Embryonic facial prominence (tissue), 1 donor: ENCODE measurements around the gene AATK.

Source experiments
- DNase-seq: peaks from one replicate; pipeline ENCODE4 v3.0.0-alpha.2; 2016; ENCODE audit errors: extremely low spot score

The AATK gene

DNA sequence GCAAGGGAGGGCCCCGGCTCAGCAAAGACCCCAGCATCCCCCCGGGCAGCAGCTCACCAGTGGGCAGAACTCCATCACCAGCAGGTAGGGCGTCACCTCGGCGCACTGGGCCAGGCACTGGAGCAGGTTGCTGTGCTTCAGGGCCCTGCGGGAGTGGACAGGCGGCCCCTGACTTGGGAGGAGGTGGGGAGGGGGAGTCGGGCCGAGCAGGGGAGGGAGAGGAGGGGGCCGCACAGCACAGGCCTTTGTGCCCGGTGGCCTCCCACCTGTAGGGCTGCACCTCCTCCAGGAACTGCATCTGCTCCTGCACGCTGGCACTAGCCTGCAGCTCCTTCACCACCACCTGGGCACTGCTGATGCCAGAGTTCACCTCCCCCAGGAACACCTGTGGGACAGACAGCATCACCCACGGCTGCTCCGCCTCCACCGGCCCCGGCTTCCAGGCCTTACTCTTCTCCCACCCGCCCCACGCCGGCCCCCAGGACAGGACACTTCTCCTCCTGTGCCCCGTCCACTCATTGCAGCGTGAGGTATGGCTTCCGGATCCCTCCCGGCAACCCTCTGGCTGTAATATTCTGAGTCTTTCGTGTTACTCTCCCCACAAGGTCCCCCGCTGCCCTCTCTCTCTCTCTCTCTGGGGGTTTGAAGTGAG lies 38.4 kb downstream of the AATK start:
- no peak for DNase-seq

DNA sequence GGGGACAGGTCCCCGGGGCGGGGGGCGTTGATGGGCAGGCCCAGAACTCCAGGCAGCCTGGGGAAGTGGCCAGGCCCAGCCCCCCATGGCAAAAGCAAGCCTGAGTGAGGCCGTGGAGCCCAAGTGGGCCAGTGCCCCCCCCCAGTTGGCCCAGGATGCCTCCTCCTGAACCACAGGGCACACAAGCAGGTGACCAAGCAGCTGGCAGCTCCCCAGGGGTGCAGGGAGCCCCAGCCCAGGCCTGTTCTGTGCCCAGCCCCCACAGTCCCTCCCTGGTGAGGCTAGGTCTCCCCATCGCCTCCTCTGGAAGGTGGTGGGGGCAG lies 38.9 kb downstream of the AATK start:
- no peak for DNase-seq

DNA sequence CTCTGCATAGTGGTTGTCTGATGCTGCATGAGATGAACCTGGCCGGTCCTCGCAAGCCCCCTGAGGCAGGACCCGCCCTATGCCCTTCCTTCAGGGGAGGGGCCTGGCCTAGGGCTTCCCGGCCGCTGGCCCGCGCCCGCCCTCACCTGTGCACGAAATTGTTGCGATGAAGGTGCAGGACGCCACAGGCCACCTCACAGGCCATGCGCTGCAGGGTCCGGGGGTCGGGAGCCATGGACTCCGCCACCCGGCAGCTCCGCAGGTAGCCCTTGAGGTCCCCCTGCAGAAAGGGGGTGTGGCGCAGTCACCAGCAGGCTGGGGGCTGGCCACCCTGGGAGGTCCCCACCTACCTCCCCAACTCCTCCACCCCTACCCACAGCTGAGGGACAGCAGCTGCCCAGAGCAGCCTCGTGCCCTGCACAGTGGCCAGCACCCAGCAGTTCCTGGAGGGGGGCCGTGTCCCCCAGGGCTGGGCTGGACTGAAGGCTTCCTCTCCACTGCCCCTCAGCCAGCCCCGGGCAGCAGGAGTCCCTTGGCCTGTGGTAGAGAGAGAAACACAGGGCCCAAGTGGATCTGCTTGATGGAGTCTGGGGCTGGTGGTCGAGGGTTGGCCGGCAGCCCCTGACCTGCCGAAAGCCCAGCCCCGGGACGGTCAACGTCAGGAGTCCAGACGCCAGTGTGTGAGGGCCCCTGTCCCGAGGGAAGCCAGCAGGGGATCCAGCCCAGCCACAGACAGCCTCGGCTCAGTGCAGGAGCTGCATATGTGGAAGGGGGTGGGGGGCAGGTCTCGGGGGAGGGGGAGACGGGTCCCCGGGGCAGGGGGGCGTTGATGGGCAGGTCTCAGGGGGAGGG lies 39.5 kb downstream of the AATK start:
- DNase-seq, result no peak

DNA sequence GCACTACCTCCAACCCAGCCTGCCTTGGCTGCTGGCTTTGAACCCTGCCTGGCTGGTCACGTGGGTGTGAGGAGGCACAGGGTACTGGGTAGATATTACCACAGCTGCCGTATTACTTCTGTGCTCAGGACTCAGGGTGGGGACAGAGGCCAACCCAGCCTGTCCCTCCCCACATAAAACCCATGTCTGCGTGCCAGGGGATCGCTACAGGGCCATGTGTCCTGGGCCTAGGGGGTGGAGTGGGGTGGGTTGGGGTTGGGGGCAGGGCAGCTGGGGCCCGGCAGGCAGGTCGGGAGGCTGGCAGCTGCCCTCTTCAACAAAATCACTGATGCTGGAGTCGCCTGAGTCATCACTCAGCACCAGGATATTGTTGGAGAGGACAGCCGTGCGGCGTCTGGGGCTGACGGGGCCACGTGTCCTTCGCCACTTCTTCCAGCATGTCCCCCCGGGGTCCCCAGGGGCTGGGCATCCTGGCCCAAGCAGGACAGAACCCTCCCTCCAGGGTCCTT lies 40.4 kb downstream of the AATK start:
- DNase-seq, result no peak

DNA sequence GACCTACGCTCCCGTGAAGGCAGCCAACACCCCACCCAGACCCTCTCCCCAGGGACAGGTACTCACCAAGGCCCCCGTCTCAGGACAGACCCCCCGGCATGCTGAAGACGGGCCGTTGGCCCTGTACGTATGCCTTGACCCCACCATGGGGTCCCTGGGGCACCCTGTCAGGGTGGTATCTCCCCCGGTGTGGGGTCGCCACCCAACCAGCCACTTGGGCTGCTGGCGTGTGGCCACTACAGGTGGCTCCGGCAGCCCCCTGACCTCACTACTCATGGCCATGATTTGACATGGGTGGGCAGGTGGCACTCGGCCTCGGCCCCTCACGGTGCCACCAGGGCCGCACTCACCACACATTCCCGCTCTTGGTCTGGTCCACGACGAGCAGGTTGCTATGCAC lies 41.6 kb downstream of the AATK start:
- DNase-seq, result no peak

DNA sequence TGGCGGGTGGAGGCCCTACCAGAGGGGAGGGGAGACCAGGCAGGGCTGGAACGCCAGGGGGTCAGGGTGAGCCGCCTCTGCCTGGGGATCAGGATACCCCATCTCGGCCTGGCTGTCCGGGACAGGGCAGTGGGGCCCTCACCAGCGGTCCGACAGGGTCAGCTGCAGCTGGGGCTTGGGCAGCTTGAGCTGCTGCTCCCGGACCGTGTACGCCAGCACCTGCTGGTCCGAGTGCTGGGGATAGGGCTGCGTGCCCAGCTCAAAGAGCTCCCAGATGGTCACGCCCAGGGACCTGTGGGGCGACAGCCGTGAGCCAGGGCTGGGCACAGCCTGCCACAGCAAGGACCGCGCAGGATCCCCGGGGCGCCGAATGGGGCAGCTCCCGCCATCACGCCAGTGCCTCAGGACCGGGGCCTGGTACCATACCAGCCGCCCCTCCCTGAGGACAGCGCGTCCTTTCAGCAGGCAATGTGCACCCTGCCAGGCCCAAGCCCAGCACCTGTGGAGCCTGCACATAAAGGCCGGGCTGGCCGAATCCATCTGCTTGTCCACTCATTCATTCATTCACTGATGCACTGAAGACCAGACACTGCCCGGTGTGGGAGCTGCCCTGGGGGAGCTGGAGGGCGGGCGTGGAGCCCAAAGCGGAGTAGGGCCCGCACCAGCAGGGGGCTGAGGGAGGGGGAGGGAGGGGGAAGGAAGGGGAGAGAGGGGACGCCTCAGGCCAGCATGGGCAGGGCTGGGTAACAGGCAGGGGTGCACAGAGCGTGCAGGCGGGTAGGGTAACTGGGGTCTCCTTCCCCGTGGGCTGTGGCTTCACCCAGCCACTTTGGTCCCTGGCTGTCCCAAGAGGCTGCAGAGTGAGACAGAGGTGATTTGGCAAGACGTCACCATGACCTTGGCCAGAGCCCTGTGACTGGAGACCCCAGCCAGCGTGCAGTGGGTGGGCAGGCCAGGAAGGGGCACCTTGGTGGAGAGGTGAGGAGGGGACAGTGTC lies 42.7 kb downstream of the AATK start:
- no peak for DNase-seq

DNA sequence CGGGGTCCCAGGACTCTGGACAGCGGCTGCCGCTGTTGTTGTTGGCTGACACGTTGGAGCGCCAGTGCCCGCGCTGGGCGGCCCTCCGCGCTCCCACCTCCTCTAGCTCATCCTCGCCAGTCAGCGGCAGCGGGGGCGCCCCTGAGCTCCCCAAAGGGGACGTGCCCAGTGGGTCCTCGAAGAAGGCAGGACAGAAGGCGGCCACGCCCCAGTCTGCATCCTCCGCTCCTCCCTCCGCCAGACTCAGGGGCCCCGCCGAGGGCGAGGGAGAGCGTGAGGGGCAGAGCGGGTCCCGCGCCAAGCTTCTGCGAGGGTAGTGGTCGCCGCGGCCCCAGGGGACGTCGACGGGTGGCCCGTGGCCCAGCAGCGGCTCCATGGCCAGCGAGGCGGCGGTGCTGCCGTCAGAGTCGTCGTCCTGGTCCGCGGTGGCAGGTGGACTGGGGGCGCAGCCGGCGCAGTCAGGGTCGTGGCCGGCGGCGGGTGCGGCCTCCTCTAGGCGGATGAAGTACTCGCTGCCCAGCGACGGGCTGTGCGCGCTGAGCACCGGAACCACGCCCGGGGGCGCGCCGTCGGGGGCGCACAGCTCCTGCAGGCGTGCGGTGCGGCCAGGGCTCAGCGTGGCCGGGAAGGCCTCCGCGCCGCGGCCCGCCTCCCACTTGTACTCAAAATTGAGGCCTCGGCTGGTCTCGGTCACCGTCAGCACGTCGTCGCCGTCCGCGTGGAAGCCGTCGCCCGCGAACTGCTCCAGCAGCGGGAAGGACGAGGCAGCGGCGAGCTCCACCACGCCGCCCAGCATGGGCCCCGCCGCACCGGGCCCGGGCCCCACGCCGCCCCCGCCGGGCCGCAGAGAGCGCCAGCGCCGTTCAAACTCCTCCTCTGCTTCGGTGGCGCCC lies 43.9 kb downstream of the AATK start:
- DNase-seq, result no peak

DNA sequence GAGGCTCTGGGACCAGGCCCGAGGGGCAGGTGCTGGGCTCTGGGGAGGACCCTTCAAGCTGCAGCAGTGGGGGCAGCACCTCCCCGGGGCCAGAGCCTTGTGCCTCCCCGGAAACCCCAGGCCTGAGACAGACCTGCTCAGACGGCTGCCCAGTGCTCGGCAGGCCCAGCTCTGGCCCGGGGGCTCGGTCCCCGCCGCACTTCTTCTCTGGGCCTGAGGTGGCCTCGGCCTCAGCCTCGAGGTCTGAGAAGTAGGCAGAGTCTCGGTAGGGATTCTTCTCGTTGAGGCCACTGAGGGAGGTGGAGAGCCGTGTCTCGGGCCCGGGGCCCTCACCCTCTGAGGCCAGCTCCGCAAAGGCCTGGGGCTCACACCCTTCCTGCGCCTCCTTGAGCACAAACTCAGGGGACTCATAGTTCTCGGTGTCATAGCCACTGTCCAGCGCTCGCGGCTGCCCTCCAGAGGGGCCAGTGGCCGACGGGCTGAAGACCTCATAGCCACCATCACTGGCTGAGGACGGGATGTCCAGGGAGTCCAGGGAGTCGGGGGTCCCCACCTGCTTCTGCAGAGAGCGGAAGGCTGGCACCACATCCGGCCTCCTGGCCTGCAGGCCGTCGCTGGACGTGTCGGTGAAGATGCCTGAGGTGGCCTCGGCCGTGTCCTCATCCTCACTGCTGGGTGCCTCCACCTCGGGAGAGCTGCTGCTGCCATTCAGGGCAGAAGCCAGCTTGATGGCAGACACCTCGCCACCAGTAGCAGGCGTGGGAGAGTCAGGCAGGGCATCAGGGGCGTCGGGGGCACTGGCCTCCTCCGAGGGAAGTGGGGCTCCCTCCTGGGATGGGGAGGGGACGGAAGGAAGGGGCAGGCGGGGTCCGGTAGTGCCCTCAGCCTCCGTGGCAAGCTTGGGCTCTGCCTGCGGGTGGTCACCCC lies 45.1 kb downstream of the AATK start:
- no peak for DNase-seq

DNA sequence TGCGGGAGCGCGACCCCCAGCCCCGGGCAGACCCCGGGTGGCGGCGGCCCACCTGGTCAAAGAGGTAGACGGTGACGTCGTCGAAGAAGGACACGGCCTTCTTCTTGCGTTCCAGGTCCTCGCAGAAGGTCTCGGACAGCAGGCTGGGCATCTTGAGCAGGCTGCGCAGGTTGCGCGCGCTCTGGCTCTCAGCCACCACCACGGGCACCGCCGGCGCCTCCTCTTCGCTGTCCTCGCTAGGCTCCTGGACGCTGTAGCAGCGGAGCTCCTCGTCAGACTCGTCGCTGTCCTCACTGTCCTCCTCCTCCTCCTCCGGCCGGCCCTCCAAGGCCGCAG lies 45.9 kb downstream of the AATK start:
- DNase-seq, result no peak

DNA sequence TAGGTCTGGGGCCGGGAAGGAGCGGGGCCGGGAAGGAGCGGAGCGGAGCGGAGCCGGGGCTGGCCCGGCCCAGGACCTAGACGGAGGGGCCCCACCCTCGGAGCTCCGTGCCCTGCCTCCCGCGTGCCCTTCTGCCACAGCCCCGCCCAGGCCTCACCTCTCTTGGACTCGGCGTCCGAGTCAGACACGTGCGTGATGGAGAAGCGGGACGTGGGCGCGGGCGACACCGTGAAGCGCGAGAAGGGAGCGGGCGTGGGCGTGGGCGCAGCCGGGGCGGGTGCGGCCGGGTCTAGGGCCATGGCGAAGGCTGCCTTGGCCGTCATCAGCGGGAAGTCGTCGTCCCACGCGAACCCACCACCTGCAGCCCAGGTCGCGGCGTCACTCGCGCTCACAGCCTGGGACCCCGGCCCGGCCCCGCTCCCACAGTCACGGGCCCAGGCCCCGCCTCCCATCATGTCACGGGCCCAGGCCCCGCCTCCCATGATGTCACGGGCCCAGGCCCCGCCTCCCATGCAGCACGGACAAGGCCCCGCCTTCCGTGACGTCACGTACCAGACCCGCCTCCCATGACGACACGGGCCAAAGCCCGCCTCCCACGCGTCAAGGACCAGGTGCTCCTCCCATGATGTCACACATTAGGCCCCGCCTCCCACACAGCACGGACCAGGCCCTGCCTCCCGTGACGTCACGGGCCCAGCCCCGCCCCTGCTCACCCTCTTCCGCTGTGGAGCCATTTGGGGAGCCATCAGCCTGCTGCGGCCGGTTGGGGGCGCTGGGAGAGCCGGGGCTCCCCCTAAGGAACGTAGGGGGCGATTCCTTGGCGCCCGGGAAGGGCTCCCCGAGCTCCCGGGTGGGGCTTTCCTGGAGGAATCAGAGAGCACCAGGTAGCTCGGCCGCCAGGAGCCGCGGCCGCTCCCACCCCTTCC lies 46.5 kb downstream of the AATK start:
- DNase-seq, result peak; percentile 80

DNA sequence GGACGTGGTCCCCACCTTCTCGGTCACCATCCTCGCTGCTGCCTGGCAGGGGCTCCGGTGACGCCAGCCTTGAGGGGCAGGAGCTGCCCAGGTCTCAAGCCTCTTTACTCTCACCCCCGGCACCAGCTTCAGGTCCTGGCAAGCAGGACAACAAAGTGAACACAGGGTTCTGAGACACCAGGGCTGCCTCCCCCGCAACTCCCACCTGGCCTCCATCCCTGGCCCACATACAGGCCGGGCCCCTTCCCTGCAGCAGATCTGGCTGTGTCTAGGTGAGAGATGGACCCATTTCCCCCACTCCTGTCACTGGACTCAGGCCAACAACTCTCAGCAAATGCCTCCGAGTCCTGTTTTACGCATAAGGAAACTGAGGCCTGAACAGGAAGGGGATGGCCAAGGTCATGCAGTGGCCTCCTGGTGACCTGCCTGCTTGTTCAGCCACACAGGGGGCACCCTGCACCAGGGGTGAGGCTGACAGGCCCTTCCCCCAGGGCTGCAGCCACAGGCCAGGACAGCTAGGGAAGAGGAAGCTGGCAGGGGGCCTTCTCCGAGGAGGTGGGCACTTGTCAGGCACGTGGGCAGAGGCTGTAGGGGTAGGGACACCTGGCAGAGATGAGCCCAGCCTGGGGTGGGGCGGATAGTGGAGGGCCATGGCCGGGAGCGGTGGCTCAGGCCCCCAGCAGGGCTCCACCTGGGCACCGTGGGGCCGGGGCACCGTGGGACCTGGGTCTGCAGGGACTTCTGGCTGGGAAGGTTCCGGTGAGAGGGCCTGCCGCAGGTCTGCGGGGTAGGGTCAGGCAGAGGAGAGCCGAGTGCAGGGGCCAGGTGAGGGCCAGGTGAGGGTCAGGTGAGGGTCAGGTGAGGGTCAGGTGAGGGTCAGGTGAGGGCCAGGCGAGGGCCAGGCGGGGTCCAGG lies 47.5 kb downstream of the AATK start:
- DNase-seq, result no peak

DNA sequence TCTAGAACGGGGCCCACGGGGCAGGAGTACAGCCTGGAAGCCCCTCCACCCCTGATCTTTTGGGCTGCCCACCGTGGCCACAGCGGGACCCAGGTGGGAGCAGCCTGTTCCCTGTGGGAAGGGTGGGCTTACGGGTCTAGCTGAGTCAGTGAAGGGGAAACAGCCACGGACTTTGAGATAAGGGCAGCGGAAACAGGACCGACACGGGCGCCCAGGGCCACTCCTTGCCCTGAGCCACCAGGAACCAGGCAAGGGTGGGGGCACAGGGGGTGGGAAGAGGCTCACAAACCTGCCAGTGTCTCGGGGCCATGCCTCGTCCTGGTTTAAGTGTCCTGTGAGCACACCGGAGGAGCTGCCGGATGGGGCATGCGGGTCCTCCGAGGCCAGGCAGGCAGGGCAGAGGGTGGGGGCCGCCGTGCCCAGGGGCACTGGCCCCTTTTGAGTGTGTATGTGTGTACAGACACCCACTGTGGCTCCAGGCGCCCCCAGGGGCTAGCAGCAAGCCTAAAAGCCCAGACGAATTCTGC lies 48.3 kb downstream of the AATK start:
- no peak for DNase-seq

DNA sequence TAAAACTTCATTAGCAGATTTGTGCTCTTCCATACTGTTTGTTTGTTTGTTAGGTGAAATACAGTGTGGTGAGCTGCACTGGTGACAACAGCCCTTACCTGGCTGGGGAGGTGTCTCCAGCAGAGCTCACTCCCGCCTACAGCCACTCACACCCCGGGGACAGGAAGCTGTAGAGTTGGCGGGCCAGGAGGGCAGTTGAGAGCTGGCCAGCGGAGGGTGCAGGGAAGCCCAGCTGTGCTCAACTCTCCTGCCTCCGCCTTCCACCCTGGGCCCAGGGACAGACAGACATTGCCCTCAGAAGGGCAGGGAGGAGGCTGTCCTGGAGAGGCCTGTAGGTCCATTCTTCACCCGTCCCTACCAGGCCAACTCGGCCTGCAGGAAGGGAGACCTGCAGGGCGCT lies 49.3 kb downstream of the AATK start:
- no peak for DNase-seq

DNA sequence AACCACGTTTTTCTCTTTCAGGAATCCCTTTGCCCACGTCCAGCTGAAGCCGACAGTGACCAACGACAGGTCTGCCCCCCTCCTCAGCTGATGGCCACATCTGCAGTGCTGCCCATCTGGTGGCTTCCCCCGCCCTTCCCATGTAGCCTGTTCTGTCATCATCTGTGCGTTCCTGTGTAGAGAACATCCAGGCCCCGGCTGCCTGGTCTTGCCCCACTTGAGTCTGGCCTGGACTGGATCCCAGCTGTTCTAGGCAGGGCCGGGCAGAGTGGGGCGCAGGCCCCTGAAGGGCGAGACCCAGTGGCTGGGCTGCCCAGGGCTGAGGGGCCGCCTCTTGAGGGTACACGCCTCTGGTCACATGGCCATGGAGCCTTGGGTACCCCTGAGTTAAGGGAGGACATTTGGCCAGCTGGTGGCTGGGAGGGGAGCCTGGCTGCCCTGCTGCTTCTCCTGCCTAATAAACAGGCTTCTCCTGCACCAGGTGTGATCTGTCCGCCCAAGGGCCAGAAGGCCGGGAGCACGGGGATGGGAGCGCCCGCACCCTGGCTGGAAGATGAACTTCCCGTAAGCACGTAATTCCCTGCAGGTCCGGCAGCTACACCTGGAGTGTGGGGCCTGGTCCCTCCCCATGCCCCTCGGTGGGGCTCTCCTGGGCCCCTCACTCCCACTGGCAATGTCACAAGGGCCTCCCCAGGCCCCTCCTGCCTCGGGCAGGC lies 50.1 kb downstream of the AATK start:
- no peak for DNase-seq

DNA sequence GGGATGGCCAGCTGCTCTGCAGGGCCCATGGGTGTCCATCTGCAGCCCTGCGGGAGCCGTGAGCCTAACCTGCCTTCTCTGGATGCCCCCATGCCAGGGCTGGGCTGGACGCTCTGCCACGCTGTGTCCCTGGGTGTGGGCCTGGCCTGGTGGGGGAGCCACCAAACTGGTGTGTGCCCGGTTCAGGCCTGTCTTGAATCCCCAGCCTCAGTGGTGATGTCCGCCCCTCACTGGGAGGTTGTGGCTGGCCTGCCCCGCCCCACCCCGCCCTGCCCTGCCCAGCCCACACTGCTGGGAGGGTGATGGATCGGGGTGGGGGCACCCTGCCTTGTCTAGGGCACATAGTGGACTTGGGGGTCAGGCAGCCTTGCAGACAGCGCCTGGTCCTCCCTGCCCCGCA lies 50.8 kb downstream of the AATK start:
- DNase-seq, result no peak

DNA sequence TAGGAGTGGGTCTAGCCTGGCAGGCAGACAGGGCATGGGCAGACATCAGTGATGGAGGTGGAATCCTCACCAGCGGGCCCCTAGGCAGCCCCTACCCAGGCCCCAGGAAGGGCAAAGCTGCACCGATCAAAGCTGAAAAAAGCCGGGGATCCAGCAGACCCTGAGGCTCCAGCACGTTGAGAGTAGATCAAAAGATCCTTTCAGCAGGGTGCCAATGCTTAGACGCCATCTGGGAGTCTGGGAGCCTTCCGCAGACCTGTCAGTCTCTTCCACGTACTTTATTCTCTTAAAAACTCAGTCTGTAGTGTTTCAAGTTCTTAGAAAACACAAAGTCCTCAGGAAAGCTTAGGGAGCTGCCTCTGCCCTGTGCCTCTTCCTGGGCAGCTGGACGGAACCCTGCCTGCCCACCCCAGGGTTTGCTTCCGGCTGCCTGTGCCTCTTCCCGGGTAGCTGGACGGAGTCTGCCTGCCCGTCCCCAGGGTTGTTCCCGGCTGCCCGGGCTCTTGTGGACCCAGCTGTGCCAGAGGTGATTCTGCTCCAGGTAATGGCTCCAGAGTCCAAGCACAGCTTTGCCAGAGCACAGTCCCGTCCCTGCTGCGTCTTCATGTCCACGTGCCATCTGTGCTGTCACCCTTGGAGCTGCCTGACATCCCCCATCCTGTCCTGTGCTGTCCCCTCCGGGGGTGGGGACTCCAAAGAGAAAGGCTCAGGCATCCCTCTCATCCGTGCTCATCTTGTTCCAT lies 51.5 kb downstream of the AATK start:
- no peak for DNase-seq
